HG03066 (cell line): ENCODE measurements around the gene CMTM5.
"Not testable (repeated sequence)": the region's sequence is repeated elsewhere in the genome, so short reads cannot be mapped to it uniquely, and the experiment has no call there.

Experiments used
- ATAC-seq: cut with Tn5 transposase; IDR thresholded peaks from one replicate; pipeline ENCODE4 v1.9.1; 2021; ENCODE audit warnings: low read depth; ENCODE audit not compliant: unreplicated experiment

Gene CMTM5

GRCh38 chr14:23392613-23393012 lies 15.8 kb downstream of the CMTM5 start:
- ATAC-seq, result no peak

GRCh38 chr14:23396126-23396525 lies 19.3 kb downstream of the CMTM5 start:
- ATAC-seq, result no peak

DNA sequence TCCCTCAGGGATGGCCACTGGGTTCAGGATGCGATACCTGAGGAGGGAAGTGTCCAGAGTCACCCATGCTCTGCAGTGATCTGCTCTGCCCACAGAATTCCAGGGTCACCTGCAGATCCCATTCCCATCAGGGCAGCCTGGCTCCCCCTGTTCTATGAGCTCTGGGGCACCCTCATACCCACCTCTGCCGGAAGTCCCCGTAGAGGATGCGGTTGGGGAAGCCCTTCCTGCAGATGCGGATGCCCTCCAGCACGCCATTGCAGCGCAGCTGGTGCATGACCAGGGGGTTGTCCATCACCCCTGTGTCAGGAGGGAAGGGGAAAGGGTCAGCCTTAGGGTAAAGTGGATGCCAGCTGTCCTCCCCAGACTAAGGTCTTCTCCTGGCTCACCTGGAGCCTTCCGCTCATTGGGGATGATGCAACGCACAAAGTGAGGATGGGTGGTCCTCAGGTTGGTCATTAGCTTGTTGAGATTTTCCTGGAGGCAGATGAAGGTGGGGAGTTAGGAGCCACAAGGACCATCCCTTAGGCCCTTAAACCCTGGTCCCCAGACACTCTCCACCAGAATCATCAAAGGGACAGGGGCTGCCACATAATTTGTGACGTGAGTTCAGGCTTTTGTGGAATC lies 20.0 kb downstream of the CMTM5 start:
- no peak for ATAC-seq

DNA sequence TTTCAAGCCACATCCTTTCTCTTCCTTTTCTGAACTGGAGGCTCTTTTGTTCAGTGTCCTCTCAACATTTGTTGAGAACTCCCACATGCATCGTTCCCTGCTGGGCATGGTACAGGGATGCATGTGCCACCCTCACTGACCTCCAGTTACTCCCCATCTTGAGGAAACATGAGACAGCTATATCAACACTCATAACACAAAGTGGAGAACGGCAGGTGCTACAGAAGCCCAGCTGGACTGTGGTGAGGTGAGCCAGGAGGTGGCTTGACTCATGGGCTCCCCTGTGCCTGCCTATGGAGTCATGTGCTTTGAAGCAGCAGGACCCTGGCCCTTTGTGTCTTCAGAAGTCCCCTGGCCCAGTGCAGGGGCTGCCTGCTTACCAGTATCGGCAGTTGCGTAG lies 21.5 kb downstream of the CMTM5 start:
- no peak for ATAC-seq

- no peak for ATAC-seq
These were observed 22.3 kb downstream of the CMTM5 start for GRCh38 chr14:23399136-23399535.

- ATAC-seq, result no peak
These were observed 22.7 kb downstream of the CMTM5 start for GRCh38 chr14:23399591-23399990.

- not testable (repeated sequence) for ATAC-seq
These were observed 23.8 kb downstream of the CMTM5 start for GRCh38 chr14:23400496-23401149.

GRCh38 chr14:23401291-23401690 lies 24.4 kb downstream of the CMTM5 start:
- ATAC-seq, result no peak

DNA sequence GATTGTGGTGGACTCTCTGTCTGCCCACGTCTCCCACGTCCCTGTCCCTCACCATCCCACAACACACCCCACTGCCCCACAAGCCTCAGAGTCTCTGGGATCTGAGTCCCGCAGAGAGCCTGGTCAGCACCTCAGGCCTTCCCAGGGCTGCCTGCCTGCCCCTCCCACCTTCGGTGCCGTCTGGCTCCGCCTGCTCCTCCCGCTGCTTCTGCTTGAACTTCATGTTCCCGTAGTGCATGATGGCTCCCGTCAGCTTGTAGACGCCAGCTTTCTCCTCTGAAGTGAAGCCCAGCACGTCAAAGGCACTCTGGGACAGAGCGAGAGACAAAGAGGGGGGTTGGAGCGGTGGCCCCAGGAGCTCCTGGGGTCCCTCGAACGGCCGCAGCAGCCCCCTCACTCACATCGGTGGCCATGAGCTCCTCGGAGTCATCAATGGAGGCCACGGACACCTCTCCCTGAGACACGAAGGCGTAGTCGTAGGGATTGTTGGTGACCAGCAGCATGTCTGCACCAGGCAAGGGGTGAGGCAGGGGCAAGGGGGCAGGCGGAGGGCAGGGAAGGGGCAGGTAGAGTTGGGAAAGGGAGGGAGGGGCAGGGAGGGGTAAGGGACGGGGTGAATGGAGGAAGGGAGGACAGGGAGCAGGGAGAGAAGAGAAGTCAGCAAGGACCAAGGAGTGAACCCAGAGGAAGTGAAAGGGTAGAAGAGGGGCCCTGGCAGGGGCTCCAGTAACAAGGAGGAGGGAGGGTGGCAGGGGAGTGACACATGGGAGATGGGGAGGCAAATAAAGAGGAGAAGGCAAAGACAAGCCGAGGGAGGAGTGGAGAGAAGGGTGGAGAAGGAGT lies 25.7 kb downstream of the CMTM5 start:
- no peak for ATAC-seq

DNA sequence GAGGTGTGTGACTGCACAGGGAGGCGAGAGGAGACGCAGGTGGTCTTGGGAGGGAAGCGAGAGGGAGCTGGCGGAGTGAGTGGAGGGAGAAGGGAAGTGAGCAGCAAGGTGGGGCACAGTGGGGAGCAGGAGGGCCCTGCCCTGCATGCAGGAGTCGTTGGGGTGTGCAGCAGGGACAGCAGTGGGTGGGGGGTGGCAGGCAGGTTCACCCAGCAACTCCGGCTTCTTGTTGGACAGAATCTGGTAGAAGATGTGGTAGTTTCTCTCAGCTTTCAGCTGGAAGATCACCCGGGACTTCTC lies 26.2 kb downstream of the CMTM5 start:
- ATAC-seq, result no peak

DNA sequence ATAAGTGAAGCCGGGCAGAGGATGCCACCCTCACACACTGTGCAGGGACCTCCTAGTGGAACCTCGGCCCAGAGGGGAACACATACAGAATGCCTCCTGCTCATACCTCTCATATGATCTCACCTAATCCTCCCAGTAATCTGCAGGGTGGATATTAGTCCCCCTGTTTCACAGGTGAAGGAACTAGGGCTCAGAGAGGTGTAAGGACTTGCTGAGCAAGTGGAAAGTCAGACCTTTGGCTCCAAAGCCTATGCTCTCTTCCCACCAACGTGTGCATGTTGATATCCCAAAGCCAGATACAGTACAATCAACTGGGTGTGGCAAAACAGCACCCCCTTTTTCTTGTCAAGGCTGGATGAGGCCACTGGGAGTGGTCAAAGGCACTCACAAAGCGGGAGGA lies 27.1 kb downstream of the CMTM5 start:
- ATAC-seq, result no peak

- ATAC-seq, result no peak
These were observed 27.6 kb downstream of the CMTM5 start for GRCh38 chr14:23404331-23404900.

DNA sequence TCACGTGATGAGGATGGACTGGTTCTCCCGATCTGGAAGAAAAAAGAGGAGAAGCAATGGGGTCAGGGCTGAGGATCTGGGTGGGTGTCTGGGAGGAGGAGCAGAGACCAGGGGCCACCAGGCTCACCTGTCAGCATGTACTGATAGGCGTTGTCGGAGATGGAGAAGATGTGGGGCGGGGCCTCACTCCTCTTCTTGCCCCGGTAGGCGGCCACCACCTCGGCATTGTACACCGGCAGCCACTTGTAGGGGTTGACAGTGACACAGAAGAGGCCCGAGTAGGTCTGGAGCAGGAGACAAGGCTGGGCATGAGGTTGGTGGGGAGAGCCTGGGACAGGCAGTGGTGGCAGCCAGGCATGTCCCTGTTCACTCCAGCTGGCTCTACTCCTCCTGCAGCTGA lies 28.2 kb downstream of the CMTM5 start:
- ATAC-seq, result no peak

DNA sequence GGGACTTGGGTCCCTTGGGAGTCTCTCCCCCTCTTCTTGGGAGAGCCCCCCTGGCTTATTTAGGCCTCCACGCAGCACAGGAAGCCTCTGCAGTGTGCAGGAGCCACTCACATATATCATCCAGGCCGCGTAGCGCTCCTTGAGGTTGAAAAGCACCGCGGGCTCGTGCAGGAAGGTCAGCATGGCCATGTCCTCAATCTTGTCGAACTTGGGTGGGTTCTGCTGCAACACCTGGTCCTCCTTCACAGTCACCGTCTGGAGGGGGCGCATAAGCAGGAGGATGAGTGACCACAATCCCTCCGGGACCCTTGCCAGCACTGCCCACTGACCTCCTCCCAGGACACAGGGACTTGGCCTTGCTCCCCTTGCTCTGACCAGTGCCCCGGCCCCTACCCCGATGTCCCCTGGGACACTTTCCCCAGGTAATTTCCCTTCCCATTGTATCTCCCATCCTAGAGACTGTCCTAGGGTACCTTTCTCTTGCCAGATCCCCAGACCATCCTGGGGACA lies 28.7 kb downstream of the CMTM5 start:
- no peak for ATAC-seq

- ATAC-seq, result no peak
These were observed 29.4 kb downstream of the CMTM5 start for GRCh38 chr14:23406244-23406643.

- ATAC-seq, result no peak
These were observed 30.0 kb downstream of the CMTM5 start for GRCh38 chr14:23406725-23407355.

- ATAC-seq, result no peak
These were observed 30.9 kb downstream of the CMTM5 start, which contains the start of gene MYH6 for GRCh38 chr14:23407516-23408306. Gene MYH6, minus strand, starts transcription at chr14:23408273. Its CDS starts 1,050 bp downstream, at chr14:23407223.

DNA sequence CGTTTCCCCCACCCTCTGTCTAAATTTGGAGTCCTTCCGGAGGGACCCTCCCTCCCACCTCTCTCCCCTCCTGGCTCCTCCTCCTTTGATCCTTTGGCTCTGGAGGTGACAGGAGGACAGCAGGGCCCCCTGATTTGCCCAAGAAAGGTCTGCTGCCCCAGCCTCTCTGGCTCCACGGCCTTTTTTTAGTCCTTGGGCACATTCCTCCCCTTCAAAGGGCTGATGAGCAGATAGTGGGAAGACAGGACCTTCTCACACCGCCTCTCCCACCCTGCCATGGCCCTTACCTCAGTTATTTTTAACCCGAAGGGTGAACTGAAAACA lies 31.4 kb downstream of the CMTM5 start:
- no peak for ATAC-seq

GRCh38 chr14:23409475-23409874 lies 32.6 kb downstream of the CMTM5 start:
- no peak for ATAC-seq

DNA sequence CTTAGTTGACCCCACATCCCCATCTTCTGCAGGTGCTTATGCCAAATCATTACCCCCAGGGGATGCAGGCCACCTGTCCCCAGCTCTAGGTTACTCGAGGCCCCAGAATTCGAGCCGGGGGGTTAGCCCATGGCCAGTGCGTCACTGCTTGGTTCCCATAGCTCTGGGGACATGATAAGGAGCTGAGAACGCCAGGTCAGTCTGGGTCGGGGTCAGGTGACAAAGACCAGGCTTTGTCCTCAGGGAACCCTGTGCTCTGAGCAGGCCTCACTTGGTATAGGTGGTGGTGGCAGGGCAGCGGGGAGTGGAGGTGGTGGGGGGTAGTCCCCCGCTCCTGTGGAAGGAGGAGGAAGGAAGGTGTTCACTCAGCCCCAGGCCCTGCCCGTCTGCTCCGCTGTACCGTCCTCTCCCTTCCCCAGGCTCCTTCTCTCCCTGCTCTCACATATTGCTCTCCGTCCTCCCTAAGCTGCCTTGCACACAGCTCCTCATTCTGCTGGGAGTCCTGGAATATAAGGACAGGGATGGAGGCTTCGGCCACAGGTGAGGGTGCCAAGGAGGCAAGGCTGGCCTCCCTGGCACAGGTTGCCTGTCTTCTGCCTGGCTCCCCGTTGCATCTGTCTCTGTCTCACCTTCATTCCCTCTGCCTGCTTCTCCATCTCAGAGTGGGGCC lies 33.3 kb downstream of the CMTM5 start:
- ATAC-seq, result no peak
